HPDE6-E6E7 (cell line): ENCODE measurements around the gene PCDHGA7.
"Not testable (repeated sequence)": the region's sequence is repeated elsewhere in the genome, so short reads cannot be mapped to it uniquely, and the experiment has no call there.

Experiments
- DNase-seq: peaks from one replicate; pipeline ENCODE4 v3.0.0; 2011; ENCODE audit warnings: missing footprints; ENCODE audit errors: extremely low spot score

PCDHGA7 gene

DNA sequence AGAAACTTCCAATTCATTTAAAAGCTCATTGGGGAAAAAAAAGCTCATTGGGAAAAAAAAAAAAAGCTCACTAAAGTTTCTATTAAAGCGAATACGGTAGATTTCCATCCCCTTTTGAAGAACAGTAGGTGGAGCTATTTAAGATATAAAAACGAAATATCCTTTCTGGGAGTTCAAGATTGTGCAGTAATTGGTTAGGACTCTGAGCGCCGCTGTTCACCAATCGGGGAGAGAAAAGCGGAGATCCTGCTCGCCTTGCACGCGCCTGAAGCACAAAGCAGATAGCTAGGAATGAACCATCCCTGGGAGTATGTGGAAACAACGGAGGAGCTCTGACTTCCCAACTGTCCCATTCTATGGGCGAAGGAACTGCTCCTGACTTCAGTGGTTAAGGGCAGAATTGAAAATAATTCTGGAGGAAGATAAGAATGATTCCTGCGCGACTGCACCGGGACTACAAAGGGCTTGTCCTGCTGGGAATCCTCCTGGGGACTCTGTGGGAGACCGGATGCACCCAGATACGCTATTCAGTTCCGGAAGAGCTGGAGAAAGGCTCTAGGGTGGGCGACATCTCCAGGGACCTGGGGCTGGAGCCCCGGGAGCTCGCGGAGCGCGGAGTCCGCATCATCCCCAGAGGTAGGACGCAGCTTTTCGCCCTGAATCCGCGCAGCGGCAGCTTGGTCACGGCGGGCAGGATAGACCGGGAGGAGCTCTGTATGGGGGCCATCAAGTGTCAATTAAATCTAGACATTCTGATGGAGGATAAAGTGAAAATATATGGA is 48.0 kb downstream of the PCDHGA7 start, which contains the start of gene PCDHGA12:
Gene PCDHGA12, plus strand, starts transcription at position 176 of the 782 bp plus-strand sequence. Its CDS starts 253 bp downstream, at position 429.
- DNase-seq = peak; percentile 54

DNA sequence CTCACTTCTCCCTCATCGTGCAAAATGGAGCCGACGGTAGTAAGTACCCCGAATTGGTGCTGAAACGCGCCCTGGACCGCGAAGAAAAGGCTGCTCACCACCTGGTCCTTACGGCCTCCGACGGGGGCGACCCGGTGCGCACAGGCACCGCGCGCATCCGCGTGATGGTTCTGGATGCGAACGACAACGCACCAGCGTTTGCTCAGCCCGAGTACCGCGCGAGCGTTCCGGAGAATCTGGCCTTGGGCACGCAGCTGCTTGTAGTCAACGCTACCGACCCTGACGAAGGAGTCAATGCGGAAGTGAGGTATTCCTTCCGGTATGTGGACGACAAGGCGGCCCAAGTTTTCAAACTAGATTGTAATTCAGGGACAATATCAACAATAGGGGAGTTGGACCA is 48.7 kb downstream of the PCDHGA7 start:
- DNase-seq = no peak

- not testable (repeated sequence) for DNase-seq
Measured at GRCh38 chr5:141432308-141432707, 49.8 kb downstream of the PCDHGA7 start.

DNA sequence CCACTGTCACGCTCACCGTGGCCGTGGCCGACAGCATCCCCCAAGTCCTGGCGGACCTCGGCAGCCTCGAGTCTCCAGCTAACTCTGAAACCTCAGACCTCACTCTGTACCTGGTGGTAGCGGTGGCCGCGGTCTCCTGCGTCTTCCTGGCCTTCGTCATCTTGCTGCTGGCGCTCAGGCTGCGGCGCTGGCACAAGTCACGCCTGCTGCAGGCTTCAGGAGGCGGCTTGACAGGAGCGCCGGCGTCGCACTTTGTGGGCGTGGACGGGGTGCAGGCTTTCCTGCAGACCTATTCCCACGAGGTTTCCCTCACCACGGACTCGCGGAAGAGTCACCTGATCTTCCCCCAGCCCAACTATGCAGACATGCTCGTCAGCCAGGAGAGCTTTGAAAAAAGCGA is 50.2 kb downstream of the PCDHGA7 start:
- not testable (repeated sequence) for DNase-seq

- DNase-seq = no peak
Measured at GRCh38 chr5:141434006-141434405, 51.5 kb downstream of the PCDHGA7 start.
